B cell (primary cell): ENCODE results near the gene CAMK1. TPM values are rescaled to one million over a fixed set of nuclear protein-coding genes. Genes with fewer than 3 reads are reported as not detected.
"Not testable (repeated sequence)": the region's sequence is repeated elsewhere in the genome, so short reads cannot be mapped to it uniquely, and the experiment has no call there.

Experiments
- ATAC-seq: fragments of 200-7000 bp; cut with Tn5 transposase; one replicate; pipeline ENCODE4 v1.10.0; 2021; ENCODE audit warnings: low read depth, mild to moderate bottlenecking, moderate number of reproducible peaks, moderate library complexity
- CTCF ChIA-PET: fragments of 350-600 bp; sonication (Branson Sonifier 250); formaldehyde crosslinking; loops from one replicate; lab custom pipeline; 2021; ENCODE audit warnings: antibody characterized with exemption, inconsistent platforms; lab: Charles Lee
- POLR2A ChIA-PET: fragments of 350-600 bp; sonication (Branson Sonifier 250); formaldehyde crosslinking; loops from one replicate; lab custom pipeline; 2021; ENCODE audit warnings: antibody characterized with exemption; lab: Charles Lee
- DNase-seq: peaks from one replicate; pipeline ENCODE4 v3.0.0; 2013
- H2AFZ ChIP-seq: 2 replicates; pipeline ENCODE4 v1.6.1; 2012; ENCODE audit warnings: mild to moderate bottlenecking, low read depth, low read length; ENCODE audit not compliant: insufficient read depth, poor library complexity, severe bottlenecking
- H3K27ac ChIP-seq, 2 donors: 1 replicate in 1 of 2; 2 replicates in 1 of 2; pipeline ENCODE4 v1.5.1; 2012 to 2013; ENCODE audit warnings: low read length in 2 of 2, mild to moderate bottlenecking in 2 of 2, moderate library complexity in 1 of 2
- H3K27me3 ChIP-seq, 4 experiments: fragments of 200-600 bp in 1 of 4; sonication (generic) in 1 of 4; replicated peaks in 1 of 4; 1 replicate in 2 of 4; 2 replicates in 2 of 4; pipeline versions ENCODE4 v1.6.1 to v1.7.0; 2013 to 2016; ENCODE audit warnings: low read length in 3 of 4, mild to moderate bottlenecking in 2 of 4, mixed read lengths in 1 of 4, moderate library complexity in 1 of 4; ENCODE audit not compliant: insufficient read depth in 4 of 4, control insufficient read depth in 3 of 4; ENCODE audit errors: control extremely low read depth in 1 of 4
- H3K36me3 ChIP-seq, 2 experiments: replicated peaks in 1 of 2; 1 replicate in 1 of 2; 2 replicates in 1 of 2; pipeline versions ENCODE4 v1.6.1 to v1.7.1; 2013; ENCODE audit warnings: low read length in 1 of 2; ENCODE audit not compliant: insufficient read depth in 2 of 2, control insufficient read depth in 1 of 2; ENCODE audit errors: control extremely low read depth in 1 of 2, extremely low read depth in 1 of 2
- H3K4me1 ChIP-seq, 2 donors: fragments of 200-600 bp in 1 of 2; sonication (generic) in 1 of 2; 1 replicate in 1 of 2; 2 replicates in 1 of 2; pipeline versions ENCODE4 v1.5.1 to v1.6.1; 2013 to 2017; ENCODE audit warnings: low read length in 2 of 2; ENCODE audit not compliant: control insufficient read depth in 2 of 2, insufficient read depth in 2 of 2
- H3K4me2 ChIP-seq: replicated peaks from 2 replicates; pipeline ENCODE3; 2012; ENCODE audit warnings: mild to moderate bottlenecking, low read depth, low read length; ENCODE audit not compliant: poor library complexity, severe bottlenecking
- H3K4me3 ChIP-seq, 5 experiments: fragments of 200-600 bp in 1 of 5; sonication (generic) in 1 of 5; 1 replicate in 3 of 5; 2 replicates in 2 of 5; pipeline versions ENCODE4 v1.5.1 to v1.7.0; 2011 to 2016; ENCODE audit warnings: low read length in 4 of 5, mild to moderate bottlenecking in 4 of 5, low read depth in 2 of 5, control low read depth in 1 of 5, moderate library complexity in 1 of 5; ENCODE audit not compliant: insufficient read depth in 1 of 5; ENCODE audit errors: control extremely low read depth in 1 of 5, extremely low read depth in 1 of 5
- H3K79me2 ChIP-seq: fragments of 200-600 bp; sonication (generic); one replicate; pipeline ENCODE4 v1.6.0; 2016; ENCODE audit warnings: low read length; ENCODE audit not compliant: control insufficient read depth, insufficient read depth
- H3K9ac ChIP-seq: fragments of 200-600 bp; sonication (generic); 2 replicates; pipeline ENCODE4 v1.6.1; 2017; ENCODE audit warnings: mild to moderate bottlenecking, low read length, moderate library complexity
- H3K9me3 ChIP-seq, 3 donors: one replicate each; pipeline versions ENCODE4 v1.6.1 to v1.7.1; 2013; ENCODE audit warnings: low read length in 2 of 3; ENCODE audit not compliant: control insufficient read depth in 2 of 3, insufficient read depth in 1 of 3; ENCODE audit errors: control extremely low read depth in 1 of 3
- H4K20me1 ChIP-seq: 2 replicates; pipeline ENCODE4 v1.6.0; 2012; ENCODE audit warnings: mild to moderate bottlenecking, low read length; ENCODE audit not compliant: insufficient read depth, control insufficient read depth, poor library complexity, severe bottlenecking
- H3K27ac Mint-ChIP-seq: one replicate; pipeline ENCODE4 v1.8.0; 2021; ENCODE audit warnings: mixed read lengths
- H3K27me3 Mint-ChIP-seq: one replicate; pipeline ENCODE4 v1.8.0; 2021; ENCODE audit warnings: mixed read lengths
- H3K4me1 Mint-ChIP-seq: one replicate; pipeline ENCODE4 v1.8.0; 2021; ENCODE audit warnings: mixed read lengths
- H3K4me3 Mint-ChIP-seq: one replicate; pipeline ENCODE4 v1.8.0; 2021; ENCODE audit warnings: mixed read lengths
- H3K9me3 Mint-ChIP-seq: one replicate; pipeline ENCODE4 v1.8.0; 2022; ENCODE audit warnings: mixed read lengths; ENCODE audit not compliant: insufficient read depth
- EZH2 ChIP-seq: IDR thresholded peaks from 2 replicates; pipeline ENCODE4 v1.6.1; 2012; ENCODE audit warnings: borderline replicate concordance, low read depth, mild to moderate bottlenecking, moderate library complexity, low read length; ENCODE audit not compliant: insufficient read depth, poor library complexity, severe bottlenecking
- WGBS: methylation state at CpG from one replicate; pipeline ENCODE4 v1.1.5; 2013; ENCODE audit warnings: missing lambda C conversion rate; ENCODE audit not compliant: insufficient coverage; 5-methylcytosine and 5-hydroxymethylcytosine counted together
- intact Hi-C: fragments of 100-400 bp; cut with micrococcal nuclease; formaldehyde crosslinking; loops from one replicate; pipeline ENCODE4 v1.10.0; 2022
- polyA plus RNA-seq: library from polyadenylated mRNA; depleted of rRNA; stranded (reverse); fragments of >200 nt; gene quantifications from 2 replicates; pipeline ENCODE4 v1.2.3, GENCODE V29; 2012
- total RNA-seq, 2 donors: library from RNA; stranded (reverse); fragments of 120-200 nt in 1 of 2; gene quantifications; 1 replicate in 1 of 2; 2 replicates in 1 of 2; pipeline versions ENCODE4 v1.2.3 to v1.2.4, GENCODE V29; 2013 to 2022

The CAMK1 gene
- total and polyA plus RNA-seq, 2 donors (not counting 1 experiment from before 2014, with no cell fraction given), result 0.57 to 0.82 TPM

- H3K36me3 ChIP-seq, result peaks cover 0 to 6% of the 10 kb centered on the region in 2 experiments
- no peaks in the 10 kb centered on the region for H3K9me3 ChIP-seq
- peaks cover 45 to 51% of the 10 kb centered on the region in 2 donors for H3K4me1 ChIP-seq
- Mint-ChIP-seq H3K4me1 (peaks cover 49% of the 10 kb centered on the region), H3K27me3 (no peaks in the 10 kb centered on the region), H3K27ac (no peak overlapping the region), H3K9me3 (no peaks in the 10 kb centered on the region), H3K4me3 (no peak overlapping the region)
- POLR2A ChIA-PET, result no interaction called here
- H3K79me2 ChIP-seq, result no peaks in the 10 kb centered on the region
- TF ChIP-seq EZH2, result no peak
- H3K9ac ChIP-seq, result no peak overlapping the region
- CTCF ChIA-PET, result interaction anchor here (0.6 to 1.0 kb wide), 2 partner anchors 16 to 17 kb away, joined by 3 to 4 read pairs; partner anchors contain the start of gene ARPC4
- no peak overlapping the region for H2AFZ ChIP-seq
- no peaks in the 10 kb centered on the region for H4K20me1 ChIP-seq
- no peaks in the 10 kb centered on the region for H3K27me3 ChIP-seq
- no peak overlapping the region for H3K4me2 ChIP-seq
- WGBS, result 90% methylated on average over 2 of the region's 5 CpGs
- DNase-seq (no peak), ATAC-seq (no peak)
- H3K27ac ChIP-seq, result no peak overlapping the region
- no peak overlapping the region for H3K4me3 ChIP-seq
- intact Hi-C loops, result no loop called here
These were observed 7.3 kb upstream of the CAMK1 start for GRCh38 chr3:9776896-9777693.

- H3K36me3 ChIP-seq, H3K9ac ChIP-seq, H3K4me3 ChIP-seq, H2AFZ ChIP-seq, H3K4me2 ChIP-seq, H3K9me3 ChIP-seq, H3K27me3 Mint-ChIP-seq, ATAC-seq, H3K79me2 ChIP-seq, H3K27ac Mint-ChIP-seq, H3K27ac ChIP-seq, DNase-seq, H4K20me1 ChIP-seq, intact Hi-C loops, H3K9me3 Mint-ChIP-seq: not testable (repeated sequence)
- POLR2A ChIA-PET, result interaction anchor here (1.2 kb wide), 1 partner anchor 21 kb away, joined by 3 read pairs; the partner anchor contains the start of gene TADA3
- no CpG with 5 or more reads among the region's 2 CpGs for WGBS
- CTCF ChIA-PET, result interaction anchor here (0.6 to 1.1 kb wide), 3 partner anchors 11 to 470 kb away, joined by 3 to 6 read pairs (median 4); no protein-coding TSS in a partner anchor
- peaks cover 17 to 18% of the 10 kb centered on the region in 2 donors for H3K4me1 ChIP-seq
- peak overlapping the region; percentile 67 for H3K4me3 Mint-ChIP-seq
- H3K27me3 ChIP-seq, result peaks cover 0 to 12% (median 2%) of the 10 kb centered on the region in 4 experiments
- H3K4me1 Mint-ChIP-seq, result peaks cover 22% of the 10 kb centered on the region
These were observed 1.3 kb upstream of the CAMK1 start for GRCh38 chr3:9771007-9771406.
